ENCODE measurements around the gene KCNH1.
A peak's percentile ranks its signal among the peaks of the same experiment; 100 is the strongest.

KCNH1 gene

DNA sequence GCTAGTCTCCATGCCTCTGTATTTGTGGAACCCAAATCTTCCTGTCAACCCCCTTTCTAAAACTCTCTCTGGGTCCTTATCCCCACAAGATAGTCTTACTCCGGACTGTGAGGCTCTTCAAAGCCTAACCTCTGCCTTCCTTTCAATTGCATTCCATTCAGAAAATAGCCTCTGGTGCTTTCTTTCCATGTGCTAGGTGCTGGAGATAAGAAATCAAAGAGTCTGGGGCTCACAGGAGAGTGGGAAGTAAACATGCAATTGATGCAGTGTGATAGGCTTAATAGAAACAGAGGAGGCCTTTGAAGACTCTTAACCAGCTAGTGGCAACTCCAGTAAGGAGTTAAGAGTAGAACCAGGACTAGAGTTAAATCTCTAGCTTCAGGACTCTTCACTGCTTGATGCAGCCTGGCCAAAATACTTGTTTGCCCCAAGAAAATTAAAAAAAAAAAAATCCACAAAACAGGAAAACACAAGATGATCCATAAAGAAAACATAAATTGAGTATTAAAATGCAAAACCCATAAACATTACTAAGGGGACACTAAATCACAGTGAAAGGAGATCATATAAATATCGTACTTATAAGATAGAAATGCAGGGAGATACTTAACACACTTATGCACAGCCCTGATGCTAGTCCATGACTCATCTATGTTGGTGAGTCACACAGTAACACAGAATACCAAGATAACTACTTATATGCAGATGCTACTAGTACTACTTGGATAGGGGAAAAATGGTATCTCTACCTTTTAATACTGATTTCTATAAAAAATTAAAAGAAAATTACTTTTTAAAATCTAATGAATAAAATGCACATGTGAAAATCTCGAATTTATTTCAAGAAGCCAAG, 341.5 kb downstream of the KCNH1 start:
- DNase-seq, result no peak

DNA sequence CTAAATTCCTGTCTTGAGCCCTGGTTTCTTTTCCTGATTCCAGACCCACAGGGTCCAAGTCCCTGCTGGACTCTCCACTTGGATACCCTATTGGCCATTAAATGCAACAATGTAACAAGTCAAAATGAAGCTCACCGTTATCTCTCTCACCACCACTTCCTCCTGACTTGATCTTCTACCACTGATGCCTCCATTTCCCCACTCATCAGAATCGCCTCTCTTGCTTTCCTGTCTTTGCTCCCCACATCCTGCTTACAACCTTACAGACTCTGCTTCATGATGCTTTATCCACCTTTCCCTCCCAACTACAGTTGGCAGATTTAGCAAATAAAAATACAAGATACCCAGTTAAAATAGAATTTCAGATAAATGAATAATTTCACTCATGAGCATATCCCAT, 343.8 kb downstream of the KCNH1 start:
- DNase-seq, result no peak

DNA sequence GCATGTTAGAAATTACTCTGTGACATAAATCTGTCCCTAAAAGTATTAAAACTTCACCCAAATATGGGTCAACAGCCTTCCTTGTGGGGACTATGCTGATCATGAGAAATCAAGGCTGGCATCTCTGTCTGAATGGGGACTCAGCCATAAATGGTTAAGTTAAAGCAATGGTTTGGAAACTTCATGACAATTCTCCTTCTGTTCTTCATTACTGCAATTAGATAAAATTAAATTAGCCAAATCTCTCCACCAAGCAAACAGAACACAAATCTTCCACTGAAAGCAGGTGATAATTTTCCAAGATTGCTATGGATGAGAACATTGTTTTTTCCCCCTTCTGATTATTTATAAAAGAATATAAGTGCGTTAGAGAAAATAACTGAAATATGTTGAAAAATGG, 346.1 kb downstream of the KCNH1 start:
- no peak for DNase-seq

DNA sequence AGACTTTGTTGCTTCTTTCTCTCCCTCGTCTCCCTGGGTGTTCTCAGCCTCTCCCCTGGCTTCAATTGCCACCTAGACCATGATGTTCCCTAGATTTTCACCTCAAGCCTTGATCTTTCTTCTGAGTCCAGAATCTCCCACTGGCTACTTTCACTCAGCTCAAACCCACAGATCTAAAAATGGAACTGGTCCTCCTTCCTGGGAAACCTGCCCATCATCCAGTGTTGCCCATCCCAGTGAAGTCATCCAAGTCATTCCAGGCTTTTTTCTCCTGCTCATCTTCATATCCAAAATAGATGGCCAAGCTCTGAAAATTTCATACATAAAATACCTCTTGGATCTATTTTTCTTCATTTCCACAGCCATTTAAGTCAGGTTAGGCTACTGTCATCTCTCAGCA, 347.4 kb downstream of the KCNH1 start:
- no peak for DNase-seq

DNA sequence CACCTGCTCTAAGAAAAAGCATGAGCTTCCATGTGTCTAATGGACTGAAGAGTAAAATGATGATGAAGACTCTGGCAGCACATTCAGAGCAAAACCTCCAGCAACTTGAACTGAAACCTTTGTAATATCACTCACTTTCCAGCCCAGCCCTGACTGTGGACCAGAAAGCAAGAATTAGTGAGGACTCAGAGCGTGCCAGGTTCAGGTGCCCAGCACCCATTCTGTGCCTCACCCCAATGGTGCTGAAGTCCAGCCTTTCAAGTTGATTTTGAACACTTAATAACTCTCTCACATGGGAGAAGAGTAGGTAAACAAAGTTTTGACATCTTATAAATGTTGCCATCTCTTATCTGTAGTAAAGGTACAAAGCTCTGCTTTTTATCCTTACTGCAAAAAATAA, 350.0 kb downstream of the KCNH1 start:
- DNase-seq, result no peak

DNA sequence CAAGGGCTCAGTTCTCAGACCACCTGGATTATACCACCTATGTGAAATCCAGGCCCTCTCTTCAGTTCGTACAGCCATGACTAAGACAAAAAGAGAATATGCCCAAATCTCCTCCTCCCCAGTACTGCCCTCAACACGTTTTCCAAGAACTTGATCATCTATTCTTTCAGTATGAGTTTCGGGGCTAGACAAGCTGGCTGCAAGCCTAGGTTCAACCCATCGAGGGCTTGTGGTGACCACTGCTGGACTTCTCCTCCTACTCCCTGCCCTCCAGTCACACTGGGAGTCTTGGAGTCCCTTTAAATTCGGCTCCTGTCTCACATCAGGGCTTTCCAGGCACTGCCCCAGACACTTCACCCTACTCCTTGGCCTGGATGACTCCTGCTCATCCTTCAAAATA, 352.3 kb downstream of the KCNH1 start:
- DNase-seq, result no peak

DNA sequence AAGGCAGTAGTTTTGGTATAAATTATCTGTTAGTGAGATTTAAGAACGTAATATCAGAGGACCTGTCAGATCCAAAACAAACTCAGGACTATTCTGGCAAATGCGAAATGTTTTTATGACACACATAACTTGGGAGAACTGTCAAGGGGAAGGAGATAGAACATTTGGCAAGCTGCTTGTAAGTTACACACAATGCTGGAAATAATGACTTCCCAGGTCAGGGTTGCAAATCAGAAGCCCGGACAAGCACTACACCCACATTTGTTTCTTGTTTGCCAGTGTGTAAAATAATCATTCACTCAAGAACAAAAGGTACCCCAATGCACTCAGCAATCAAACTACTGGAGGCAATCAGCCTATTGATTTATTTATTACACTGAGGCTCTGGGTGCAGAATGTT, 354.7 kb downstream of the KCNH1 start:
- DNase-seq, result no peak

DNA sequence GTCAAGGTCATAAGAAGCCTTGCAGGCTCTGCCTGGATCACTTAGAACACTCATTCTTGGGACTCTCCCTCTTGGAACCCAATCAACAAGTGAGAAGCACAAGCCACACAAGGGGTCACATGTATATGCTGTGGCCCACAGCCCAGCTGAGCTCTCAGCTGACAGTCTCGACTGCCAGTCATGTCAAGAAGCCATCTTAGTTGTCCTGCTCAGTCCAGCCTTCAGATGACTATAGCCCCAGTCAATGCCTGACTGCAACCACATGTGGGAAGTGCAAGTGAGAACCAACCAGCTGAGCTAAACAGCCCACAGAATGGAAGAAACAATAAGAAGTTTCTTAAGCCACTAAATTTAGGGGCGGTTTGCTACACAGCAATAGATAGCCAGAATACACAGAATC, 356.0 kb downstream of the KCNH1 start:
- DNase-seq, result no peak

DNA sequence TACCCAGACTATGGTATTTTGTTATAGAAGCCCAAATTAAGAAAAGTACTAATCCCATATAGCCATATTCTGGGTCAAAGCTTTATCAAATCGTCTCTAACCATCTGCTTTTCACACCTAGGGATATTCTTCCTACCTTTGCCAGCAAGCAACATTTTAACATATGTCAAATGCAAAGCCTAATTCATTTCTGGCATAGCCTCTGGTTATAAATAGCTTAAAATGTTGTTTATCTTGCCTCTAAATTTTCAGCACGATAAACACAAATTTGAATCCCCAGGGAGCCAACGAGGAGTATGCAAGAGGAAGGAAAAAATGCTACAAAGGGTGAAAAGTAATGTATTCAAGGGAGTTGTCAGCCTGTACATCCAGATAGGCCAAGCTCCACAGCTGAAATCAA, 357.2 kb downstream of the KCNH1 start:
- DNase-seq, result no peak

DNA sequence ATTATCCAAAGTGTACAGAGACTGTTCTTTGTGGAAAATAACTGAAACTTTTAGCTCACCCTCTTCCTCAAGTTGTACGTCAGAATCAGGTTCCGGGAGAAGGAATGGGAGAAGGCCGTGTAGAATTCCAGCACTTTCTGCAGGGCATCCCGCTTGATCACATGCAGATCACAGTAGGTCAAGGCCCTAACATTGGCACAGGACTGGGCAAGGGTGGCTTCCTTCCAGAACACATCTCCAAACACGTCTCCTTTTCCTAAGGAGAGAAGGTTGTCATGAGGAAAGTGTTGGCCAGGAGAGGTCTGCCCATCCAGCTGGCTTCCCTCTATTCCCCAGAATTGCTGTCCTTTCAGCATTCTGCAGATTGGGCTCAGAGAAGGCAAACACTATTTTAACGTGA, 358.7 kb downstream of the KCNH1 start:
- no peak for DNase-seq

DNA sequence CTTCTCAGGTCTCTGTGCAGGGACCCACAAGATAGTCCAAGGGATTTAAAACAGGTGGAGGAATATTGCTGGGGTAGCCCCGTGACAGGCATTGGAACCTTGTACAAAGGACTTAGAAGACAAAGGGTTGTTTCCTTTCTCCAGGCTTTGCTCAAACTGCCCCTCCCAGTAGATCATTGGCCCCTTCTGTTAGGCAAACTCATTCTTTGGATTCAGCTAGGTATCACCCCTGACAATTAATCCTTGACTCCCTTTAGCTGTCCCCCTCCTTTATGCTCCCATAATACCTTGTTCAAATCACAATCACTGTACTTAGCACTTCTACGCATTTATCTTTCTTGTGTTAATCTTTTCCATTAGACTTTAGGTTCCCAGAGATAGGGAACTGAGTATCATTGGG, 360.5 kb downstream of the KCNH1 start:
- no peak for DNase-seq

DNA sequence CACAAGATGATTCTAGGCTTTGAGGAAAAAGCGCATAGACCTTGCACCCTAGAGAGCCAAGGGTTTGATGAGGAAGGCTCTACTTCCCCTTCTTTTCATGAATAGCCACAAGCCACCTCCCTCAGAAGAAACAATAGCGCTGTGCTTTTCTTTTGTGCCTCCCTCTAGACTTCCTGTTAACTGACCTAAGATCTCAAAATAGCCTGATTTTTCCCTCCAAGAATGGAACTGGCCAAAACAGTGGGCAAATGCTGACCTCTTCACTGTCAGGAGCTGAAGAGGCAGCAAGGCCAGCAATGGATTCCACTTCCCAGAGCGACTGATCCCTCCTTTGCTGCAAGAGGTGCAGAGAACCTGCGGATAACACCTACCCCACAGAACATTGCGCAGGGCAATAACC, 362.8 kb downstream of the KCNH1 start:
- DNase-seq, result no peak

DNA sequence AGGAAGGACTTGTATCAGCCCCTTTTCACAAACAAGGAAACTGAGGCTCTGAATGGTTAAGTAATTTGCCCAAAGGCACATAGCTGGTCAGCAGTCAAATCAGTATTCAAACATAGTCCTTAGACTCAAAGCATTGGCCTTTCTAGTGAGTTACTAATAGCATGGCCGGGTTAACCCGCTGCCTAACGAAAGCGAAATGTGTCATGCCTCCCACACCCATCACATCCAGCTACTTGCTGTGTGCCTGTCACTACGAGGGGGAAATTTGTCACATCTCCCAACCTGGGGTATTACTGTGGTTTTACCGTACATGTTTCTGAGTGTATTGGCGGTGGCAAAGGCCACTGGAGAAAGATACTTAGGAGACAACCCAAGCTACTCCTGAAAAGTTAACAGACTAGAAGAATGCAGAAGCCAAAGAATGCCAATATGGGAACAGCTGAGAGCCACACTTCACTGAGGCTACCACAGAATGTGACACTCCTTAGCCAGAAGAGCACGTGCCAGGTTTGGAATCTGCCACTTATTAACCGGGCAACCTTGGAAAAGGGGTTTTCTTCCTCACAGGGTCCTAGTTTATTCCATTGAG, 363.5 kb downstream of the KCNH1 start:
- DNase-seq, result no peak

DNA sequence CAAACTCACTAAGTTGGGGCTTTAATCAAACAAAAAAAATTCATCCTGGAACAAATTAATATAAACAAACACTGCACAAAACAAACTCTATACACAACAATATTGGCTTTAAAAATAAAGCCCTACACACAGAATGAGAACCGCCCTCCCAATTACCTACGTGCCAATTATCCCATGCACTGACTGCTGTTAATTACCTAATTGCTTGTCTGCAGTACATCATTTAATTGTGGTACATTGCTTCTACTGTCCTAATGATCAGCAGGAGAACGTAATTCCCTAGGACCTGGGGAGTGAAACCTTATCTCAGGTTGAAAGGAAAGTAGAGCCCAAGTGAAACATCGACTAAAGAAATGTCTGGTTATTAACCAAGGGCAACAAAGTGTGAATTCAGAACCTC, 364.5 kb downstream of the KCNH1 start:
- DNase-seq, result no peak

DNA sequence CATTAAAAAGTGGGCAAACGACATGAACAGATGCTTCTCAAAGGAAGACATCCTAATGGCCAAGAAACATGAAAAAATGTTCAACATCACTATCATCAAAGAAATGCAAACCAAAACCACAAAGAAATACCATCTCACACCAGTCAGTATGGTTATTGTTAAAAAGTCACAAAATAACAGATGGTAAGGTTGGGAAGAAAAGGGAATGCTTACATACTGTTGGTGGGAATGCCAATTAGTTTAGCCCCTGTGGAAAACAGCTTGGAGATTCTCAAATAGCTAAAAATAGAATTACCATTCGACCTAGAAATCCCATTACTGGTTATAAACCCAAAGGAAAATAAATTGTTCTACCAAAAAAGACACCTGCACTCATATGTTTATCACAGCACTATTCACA, 369.4 kb downstream of the KCNH1 start:
- DNase-seq, result no peak

DNA sequence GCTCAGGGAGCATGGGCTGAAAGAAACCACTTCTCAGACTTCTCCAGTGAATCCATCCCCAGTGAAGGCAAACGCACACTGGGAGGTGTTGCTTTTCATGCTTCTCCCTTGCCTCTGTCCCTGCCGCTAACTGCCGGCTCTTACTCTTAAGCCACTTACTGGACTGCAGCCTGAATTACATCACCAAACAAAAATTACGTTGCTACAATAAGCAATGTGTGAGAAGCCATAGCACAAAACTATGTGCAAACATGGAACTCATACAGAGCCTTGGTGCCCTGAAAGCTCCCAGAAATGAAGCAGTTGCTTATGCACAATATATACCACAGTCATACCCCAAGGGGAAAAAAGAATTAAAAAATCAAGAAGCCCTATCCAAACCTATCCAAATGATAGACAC, 375.2 kb downstream of the KCNH1 start:
- DNase-seq, result peak; percentile 38

DNA sequence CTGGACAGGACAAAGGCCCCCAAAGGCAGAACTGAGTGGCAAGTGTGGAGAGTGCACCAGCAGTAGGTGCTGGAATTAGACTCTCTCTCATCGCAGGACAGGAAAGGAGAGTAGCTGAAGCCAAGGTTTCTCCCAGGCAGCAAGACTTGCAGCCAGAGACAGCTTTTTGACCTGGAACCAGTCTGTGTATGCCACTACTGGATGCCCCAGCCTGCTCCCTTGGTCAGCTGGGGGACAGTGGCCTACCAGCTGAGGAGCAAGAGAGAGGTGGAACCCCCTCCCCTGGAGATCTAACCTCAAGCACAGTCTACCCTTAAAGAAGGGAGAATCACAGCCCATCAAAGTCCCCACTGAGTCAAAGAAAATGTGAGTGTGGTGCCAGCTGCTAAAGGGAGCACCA, 375.7 kb downstream of the KCNH1 start:
- DNase-seq, result no peak

DNA sequence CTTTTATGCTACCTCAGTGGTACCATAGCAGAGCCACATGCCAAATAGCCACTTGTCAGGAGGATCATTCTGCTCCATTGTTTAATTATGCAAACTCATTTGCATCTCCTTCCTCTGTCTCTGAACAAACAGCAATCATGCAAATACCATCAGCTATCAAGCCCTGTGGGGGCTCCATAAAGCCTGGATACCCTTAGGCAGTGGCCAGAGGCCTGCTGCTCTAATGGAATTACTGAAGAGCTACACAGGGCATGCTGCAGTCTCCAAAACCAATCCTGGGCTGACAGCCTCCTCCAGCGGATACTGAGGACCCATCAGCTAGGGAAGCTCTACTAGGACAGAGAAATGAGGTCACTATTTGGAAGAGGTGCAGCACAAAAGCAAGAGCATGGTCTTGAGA, 376.3 kb downstream of the KCNH1 start:
- no peak for DNase-seq

DNA sequence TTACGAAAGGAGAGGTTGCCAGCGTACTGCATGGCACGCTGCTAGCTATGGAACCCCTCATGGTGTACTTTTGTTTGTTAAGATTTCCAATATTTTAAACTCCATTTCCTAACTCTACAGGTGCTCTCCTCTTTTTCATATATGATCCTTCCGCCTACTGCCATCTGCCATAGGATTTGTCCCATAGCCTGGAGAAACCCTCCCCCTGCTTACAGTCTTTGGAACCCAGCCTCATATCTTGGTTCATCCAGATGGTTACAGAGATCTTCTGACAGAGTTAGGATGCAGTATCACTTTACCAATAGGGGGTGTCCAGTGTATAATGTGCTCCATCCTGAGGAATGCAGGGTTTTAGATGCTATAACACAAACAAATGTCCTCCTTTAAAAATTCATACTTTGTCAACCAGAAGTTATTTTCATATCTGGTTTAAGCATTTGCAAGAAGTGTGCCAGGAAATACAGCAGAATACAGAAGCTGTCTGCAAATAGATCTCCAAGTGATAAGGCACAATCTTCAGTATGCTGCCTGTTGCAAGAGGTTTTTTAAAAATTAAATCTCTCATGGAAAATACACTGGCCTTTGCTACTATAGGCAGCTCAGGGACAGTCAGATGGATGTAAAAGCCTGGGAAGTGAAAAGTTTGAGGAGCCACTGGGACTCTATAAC, 377.8 kb downstream of the KCNH1 start:
- no peak for DNase-seq

DNA sequence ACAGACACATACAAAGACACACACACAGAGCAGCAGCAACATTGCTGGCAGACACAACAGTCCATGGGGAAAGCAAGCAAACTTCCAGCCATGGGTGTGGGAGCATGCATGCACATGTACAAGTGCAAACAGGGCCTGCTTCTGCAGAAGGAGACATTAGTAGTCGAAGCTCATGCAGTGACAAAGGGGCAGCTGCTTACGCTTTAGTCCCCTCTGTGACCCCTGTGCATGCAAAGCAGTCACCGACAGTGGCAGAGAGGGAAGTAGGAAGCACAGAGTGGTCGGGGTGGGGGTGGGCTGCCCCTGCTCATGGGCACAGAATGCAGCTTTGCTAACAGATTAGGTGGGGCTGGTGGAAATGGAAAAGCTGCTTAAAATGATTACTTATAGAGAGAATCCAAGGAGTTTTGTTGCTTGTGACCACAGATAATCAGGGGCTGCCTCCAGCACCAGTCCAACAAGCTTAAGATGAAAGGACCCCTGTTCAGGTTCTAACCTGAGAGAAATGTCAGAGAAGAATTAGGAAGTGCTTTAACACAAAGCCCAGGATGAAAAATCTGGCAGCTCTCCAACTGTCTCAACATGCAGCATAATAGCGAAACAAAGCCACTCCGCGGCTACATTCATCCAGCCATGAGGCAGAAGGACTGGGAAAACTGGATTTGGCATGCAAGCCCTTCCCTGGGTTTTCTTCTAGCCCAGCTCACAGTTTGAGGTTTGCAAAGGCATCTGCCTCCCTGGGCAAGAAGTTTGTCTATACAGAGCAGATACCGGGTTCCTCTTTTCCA, 378.9 kb downstream of the KCNH1 start:
- DNase-seq, result peak; percentile 72

DNA sequence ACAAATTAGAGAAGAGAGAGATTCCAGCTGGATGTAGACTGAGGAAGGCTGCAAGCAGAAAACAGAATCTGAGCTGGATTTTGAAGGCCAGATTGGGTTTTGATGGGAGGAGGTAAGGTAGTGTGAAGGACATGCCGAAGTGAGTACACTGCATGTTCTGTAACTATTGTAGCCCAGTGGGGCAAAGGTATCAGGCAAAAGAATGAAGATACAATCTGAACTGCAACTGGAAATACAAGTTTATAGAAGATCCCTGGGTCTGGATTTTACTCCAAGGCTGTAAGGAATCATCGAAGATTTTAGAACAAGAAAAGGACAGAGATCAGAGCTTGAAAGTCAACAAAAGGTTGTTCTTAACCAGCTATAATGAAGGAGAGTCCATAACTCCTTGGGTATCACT, 382.0 kb downstream of the KCNH1 start:
- DNase-seq, result no peak

DNA sequence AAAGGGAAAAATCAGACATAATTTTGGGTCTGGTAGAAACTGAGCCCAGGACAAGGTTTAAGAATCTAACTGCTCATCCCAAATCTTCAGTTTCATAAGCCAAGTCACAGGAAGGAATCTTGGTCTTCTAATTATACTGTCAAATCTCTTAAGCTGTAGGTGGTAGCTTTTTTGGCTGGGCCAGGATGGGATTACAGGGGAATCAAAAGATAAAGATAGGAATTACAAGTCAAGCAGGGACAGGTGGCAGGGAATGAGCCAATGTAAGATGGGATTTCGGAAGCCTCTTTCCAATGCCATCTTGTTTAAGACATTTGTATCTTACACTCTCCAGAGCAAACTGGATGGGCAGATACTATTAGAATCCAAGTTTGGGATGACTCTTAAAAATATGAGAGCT, 383.5 kb downstream of the KCNH1 start:
- no peak for DNase-seq

DNA sequence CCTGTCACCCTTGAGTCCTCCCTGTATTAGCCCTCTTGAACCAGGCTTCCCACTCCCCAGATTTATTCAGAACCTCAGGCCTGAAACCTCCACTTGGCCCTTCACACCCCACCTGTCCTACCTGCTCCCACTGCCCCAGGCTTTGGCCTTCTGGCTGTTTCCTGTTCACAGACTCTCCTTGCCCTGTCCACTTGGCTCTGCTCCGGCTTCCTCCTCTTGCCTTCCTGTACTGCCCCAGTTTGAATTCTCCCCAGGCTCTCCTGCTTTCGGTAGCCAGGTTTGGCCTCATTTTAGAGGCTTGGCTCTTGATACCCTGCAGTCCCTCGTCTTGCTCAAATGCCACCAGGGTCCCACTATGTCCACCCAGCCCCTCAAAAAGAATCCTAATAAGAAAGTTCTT, 385.2 kb downstream of the KCNH1 start:
- DNase-seq, result no peak

DNA sequence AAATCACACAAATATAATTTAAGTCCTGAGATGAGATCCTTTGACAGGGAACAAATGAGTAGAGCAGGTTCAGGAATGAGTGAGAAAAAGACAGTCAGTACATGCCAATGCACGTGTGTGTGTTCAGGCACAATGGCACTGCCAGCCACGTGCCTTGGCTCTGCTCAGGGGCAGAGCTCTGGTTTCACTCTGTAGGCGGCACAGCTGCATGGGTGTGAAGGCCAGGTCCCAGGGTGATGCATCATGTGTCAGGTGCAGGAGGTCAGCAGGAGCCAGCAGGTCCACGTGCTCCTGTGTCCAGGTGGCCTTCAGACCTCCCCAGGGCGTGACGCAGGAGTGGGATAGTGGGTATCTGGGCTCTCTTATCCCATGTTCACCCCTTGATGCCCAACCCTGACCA, 386.1 kb downstream of the KCNH1 start:
- DNase-seq, result no peak

All from NCI-H774 (cell line).